GM03348 (cell line): Measurements from ENCODE around the gene KCNS1.
A peak's percentile ranks its signal among the peaks of the same experiment; 100 is the strongest.
"Not testable (repeated sequence)": the region's sequence is repeated elsewhere in the genome, so short reads cannot be mapped to it uniquely, and the experiment has no call there.

Experiments
- DNase-seq: peaks from one replicate; pipeline ENCODE4 v3.0.0; 2012; ENCODE audit warnings: low spot score

The KCNS1 gene

DNA sequence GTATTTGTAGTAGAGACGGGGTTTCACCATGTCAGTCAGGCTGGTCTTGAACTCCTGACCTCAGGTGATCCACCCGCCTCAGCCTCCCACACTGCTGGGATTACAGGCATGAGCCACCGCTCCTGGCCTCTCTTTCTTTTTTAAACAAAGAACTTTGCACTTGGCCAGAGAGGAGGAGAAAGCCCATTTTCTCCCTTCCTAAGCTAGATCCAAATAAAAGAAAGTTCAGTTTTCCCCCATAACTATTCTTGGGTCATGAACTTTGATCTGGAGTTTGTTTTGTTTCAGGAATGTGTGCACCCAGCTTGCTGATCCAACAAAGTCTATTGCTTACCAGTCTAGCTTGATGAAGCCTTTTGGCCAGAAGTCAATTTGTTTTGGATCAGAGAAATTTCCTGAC lies 23.4 kb downstream of the KCNS1 start:
- no peak for DNase-seq

DNA sequence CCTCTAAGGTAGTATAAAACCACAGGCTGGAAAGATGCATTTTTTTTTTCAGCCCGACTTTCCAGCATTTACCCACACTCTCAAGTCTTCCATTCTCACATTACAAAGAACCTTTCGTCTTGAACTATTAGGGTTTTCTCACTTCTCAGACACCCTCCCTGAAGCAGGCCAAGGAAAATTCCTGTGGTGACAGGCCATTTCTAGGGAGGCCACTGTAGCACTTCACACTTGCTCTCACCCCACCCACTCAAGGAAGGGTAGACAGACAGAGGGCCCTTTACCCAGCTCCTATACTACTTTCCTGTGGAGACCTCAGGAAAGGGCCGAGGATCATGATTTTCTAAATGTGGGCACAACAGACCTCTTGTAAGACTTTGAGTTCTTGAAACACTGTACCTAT lies 27.7 kb downstream of the KCNS1 start:
- DNase-seq, result no peak

GRCh38 chr20:45072066-45072465 lies 28.9 kb downstream of the KCNS1 start:
- DNase-seq, result no peak

DNA sequence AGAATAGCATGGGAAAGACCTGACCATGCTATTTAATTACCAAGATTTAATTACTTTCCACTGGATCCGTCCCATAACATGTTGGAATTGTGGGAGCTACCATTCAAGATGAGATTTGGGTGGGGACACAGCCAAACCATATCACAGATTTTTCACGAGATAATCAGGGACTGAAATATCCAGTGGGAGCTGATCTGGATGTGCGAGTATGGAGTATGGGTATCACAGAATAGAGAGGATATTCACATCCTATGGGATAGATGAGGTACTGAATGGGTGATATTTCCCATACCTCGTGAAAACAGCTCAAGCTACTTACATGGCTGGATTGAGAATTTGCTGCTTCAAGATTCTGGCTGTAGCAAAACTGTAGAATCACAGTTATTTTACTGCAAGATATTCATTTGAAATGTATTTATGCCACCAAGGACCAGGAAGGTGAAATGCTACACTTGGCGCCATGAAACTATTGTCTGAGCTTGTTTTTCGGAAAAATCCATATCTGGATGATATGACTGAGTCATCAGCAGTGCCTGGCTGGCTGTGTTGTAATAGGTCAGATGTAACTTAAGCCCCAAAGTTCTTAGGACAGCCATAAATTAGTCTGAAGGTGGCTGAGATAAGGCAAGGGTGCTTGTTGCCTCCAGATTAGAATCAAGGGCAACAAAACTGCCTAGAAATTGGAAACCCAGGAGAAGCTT lies 29.8 kb downstream of the KCNS1 start:
- DNase-seq, result no peak

- DNase-seq, result no peak
Observed at GRCh38 chr20:45069261-45069660, 31.7 kb downstream of the KCNS1 start.

DNA sequence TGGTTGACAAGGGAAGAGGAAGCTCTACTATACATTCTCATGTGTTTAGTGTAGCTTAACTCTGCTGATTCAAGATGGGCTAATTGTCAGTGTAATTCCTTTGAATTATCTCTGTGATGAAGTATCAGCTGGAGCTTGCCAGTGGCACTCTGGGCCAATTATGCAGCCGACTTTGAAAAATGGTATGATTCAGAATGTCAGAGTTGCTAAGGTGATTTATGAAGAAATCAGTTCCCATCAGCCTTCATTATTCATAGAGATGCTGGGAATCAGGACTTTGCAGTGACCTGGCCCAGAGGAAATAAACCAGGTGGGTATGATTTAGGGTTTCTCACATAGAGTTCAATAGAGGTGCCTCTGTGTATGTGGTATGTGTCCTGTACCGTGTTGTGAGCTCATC lies 33.4 kb downstream of the KCNS1 start:
- no peak for DNase-seq

GRCh38 chr20:45067087-45067486 lies 33.8 kb downstream of the KCNS1 start:
- no peak for DNase-seq

DNA sequence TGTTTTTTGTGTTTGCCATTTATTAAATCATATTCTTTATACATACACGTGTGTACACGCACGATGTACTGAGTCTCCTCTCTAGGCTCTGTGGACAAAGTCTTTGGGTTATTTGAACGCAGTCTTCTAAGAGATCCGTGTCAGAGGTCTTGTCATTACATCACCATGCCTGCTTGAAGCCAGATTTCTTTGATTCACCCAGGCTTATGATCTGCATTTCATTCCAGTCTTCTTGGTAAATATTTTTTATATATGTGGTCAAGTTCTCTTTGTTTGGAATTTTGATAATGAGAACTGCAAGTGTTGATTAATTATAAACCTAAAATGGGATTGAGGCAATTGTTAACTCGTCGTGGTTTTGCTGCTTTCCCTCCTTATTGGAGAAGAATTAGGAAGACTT lies 34.6 kb downstream of the KCNS1 start:
- no peak for DNase-seq

GRCh38 chr20:45064812-45065211 lies 36.1 kb downstream of the KCNS1 start:
- DNase-seq, result no peak

DNA sequence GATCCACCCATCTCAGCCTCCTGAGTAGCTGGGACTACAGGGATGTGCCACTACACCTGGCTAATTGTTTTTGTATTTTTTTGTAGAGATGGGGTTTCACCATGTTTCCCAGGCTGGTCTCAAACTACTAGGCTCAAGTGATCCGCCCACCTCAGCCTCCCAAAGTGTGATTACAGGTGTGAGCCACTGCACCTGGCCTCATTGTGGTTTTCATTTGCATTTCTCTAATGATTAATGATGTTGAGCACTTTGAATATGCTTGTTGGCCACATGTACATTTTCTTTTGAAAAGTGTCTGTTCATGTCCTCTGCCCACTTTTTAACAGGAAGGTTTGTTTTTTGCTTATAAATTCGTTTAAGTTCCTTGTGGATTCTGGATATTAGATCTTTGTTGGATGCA lies 37.8 kb downstream of the KCNS1 start:
- DNase-seq, result not testable (repeated sequence)

GRCh38 chr20:45061244-45061643 lies 39.7 kb downstream of the KCNS1 start:
- peak; percentile 81 for DNase-seq

DNA sequence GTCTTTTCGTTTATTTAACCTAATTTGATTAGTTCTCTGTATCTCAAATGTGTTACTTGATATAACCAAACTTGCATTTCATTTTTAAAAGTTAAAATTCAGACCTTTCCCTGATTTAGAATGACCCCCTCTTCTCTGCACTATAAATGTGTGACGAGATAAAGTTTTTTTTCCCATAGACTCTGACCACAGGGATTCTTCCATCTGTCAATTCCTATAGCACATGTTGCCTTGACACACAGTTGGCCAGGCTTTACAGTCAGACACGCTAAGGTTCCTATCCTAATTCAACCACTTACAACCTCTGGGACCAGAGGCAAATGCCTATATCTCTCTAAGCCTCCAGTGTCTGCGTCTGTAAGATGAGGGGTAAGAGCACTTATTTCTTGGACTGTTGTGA lies 40.6 kb downstream of the KCNS1 start:
- no peak for DNase-seq

DNA sequence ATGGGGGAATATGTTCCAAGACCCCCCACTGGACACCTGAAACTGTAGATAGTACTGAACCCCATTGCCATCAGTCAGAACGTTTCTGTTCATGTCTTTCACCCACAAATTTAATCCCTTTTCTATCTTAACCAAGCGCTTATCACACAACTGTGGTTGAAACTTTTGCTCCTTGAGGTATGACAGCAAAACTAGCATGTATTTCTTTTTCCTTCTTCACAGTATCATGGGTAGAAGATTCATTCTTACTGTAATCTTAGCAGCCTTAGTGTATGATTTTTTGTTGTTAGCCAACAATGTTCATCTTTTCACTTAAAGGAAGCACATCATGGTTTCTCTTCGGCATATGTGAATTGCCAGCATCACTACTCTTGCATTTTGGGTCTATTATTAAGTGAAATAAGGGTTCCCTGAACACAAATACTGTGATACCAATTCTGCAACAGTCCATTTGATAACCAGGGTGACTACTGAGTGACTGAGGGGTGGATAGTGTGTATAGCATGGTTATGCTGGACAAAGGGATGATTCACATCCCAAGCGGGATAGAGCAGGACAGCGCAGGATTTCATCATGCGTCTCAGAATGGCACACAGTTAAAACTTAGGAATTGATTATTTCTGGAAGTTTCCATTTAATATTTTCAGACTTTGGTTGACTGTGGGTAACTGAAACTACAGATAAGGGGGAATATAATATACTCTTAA lies 41.8 kb downstream of the KCNS1 start:
- no peak for DNase-seq

- no peak for DNase-seq
Observed at GRCh38 chr20:45058168-45058850, 42.6 kb downstream of the KCNS1 start.

GRCh38 chr20:45056473-45057173 lies 44.3 kb downstream of the KCNS1 start:
- no peak for DNase-seq

- no peak for DNase-seq
Observed at GRCh38 chr20:45055056-45055455, 45.9 kb downstream of the KCNS1 start.

DNA sequence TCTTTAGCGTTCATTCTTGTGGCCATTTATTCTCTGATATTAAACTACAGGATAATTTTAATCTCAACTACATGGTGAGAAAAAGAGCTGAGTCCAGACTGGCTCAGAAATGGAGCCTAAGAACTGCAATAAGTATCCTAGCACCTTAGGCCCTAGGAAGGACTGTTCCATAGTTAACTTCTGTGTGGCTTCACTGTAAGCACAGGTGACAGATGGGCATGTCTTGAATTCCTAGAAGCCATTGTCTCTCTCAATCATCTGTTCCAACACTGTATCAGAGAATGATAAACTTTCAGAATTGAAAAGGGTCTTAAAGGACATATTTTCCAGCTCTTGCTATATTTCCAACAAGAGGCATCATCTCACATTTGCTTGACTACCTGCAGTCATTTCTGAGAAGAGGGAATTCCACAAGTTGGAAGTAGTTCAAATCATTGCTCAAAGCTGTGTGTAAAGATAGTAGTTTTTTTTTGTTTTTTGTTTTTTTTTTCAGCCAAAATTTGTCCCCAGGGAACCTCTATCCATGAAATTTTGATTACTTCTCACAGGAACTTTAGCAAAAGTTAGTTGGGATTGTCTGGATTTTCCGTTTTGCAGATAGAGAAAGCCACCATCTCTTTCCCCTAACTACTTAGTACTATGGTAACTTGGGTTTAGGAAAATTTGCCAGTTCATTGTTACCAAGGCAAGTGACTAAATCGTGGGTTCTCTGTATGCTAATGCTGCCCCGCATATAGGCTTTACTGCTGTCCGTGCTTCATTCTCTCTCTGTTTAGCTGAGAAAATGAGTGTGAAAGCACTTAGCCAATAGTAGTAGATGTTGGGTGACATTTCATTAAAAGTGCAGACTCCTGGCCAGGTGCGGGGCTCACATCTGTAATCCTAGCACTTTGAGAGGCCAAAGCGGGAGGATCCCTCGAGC lies 47.2 kb downstream of the KCNS1 start:
- DNase-seq, result no peak

DNA sequence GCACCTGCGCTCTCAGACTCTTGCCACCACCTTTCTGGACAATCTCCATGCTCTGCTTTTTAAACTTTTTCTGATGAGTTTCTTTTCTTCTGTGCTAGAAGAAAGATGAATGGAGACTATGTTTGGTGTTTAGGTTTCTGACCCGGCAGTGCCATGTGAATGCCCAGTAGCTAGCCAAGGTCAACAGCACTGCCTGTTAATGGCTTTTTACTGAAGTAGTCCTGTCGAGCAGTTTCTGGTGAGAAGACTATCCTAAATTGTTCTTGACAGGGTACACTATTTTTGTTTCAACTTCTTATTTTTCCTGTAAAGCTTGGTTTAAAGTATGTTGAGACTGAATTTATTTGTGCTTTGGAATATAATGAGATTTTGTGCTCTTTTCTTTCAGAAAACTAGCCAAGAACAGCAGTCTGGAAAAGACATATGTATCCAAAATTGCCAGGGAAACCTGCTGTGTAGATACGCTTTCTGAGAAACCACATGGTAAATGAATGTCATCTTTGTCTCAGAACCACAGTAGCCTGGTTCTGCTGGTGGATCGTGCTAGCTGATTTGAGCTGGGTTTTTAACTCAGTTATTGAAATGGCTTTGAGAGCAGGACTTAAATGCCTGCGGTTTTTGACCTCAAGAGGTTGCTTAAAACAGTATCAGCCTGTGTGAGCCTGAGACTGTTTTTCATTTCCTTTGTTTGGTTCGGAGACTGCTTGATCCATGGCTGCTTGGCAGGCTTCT lies 48.1 kb downstream of the KCNS1 start:
- peak; percentile 79 for DNase-seq

- DNase-seq, result no peak
Observed at GRCh38 chr20:45051204-45052060, 49.5 kb downstream of the KCNS1 start.

DNA sequence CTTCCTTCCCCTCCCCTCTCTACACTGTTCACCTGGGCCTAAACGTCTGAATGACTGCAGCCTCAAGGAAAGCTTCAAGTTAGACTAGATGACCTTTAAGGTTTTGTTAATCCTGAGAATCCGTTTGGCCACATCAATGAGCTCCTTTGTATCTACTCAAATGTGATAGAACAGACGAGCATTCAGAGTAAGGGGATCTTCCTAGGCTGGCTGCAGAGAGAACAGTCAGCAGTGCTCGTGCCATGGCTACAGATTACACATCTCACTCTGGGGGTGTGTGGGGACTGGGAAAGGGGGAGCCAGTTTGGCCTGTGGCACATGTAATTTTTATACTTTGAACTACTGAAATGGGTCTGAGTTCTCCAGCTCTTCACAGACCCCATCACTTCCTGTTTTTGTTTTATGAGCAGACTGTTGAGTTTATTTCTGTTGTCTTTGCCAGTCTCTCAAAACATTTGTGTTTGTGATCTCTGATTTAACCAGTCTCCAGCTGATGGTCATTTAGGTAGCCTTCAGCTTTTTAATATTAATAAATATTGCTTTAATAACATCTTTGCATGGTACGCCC lies 50.9 kb downstream of the KCNS1 start:
- no peak for DNase-seq
